Heart left ventricle (tissue), 16 donors: Measurements from ENCODE around the gene CBX1. TPM values are rescaled to one million over a fixed set of nuclear protein-coding genes. Genes with fewer than 3 reads are reported as not detected.
A peak's percentile ranks its signal among the peaks of the same experiment; 100 is the strongest.

ENCODE experiments used
- ATAC-seq, 4 donors: fragments of 200-7000 bp; cut with Tn5 transposase; one replicate each; pipeline ENCODE4 v1.9.1; 2020 to 2022; ENCODE audit warnings: moderate library complexity in 4 of 4, mild to moderate bottlenecking in 3 of 4, moderate number of reproducible peaks in 1 of 4
- DNase-seq, 5 donors: peaks; one replicate each; pipeline ENCODE4 v3.0.0-alpha.2; 2020
- H3K27ac ChIP-seq, 12 donors: fragments of 200-600 bp; sonication (generic) in 4 of 12; one replicate each; pipeline versions ENCODE4 v1.5.0 to v1.8.0; 2016 to 2022; ENCODE audit warnings: mild to moderate bottlenecking in 2 of 12
- H3K27me3 ChIP-seq, 9 donors: fragments of 200-600 bp; sonication (generic) in 2 of 9; one replicate each; pipeline versions ENCODE4 v1.5.1 to v1.8.0; 2016 to 2022; ENCODE audit warnings: mild to moderate bottlenecking in 3 of 9
- H3K36me3 ChIP-seq, 9 donors: fragments of 200-600 bp; sonication (generic) in 2 of 9; one replicate each; pipeline versions ENCODE4 v1.5.0 to v1.8.0; 2018 to 2022; ENCODE audit warnings: mild to moderate bottlenecking in 2 of 9
- H3K4me1 ChIP-seq, 12 donors: fragments of 200-600 bp; sonication (generic) in 4 of 12; one replicate each; pipeline versions ENCODE4 v1.5.0 to v1.8.0; 2016 to 2022; ENCODE audit warnings: mild to moderate bottlenecking in 3 of 12
- H3K4me3 ChIP-seq, 12 donors: fragments of 200-600 bp; sonication (generic) in 4 of 12; one replicate each; pipeline versions ENCODE4 v1.5.0 to v1.8.0; 2017 to 2022; ENCODE audit warnings: mild to moderate bottlenecking in 9 of 12, moderate library complexity in 4 of 12
- H3K9me3 ChIP-seq, 12 donors: fragments of 200-600 bp; sonication (generic) in 4 of 12; one replicate each; pipeline versions ENCODE4 v1.5.0 to v1.8.0; 2016 to 2022; ENCODE audit warnings: mild to moderate bottlenecking in 1 of 12
- POLR2A ChIP-seq, 2 donors: fragments of 450-650 bp; IDR thresholded peaks; one replicate each; pipeline ENCODE4 v1.6.1; 2017; ENCODE audit warnings: antibody characterized with exemption in 2 of 2, mild to moderate bottlenecking in 2 of 2, moderate library complexity in 2 of 2
- WGBS, 4 donors: extraction: QIAGEN DNeasy Blood & Tissue Kit in 2 of 4; methylation state at CpG; one replicate each; pipeline versions ENCODE4 v1.1.5 to v1.1.7; 2013 to 2018; 5-methylcytosine and 5-hydroxymethylcytosine counted together
- intact Hi-C, 10 donors: fragments of 100-400 bp; cut with DNase I; formaldehyde crosslinking; loops; one replicate each; pipeline versions ENCODE4 v1.11.1 to v1.14.2; 2022
- polyA plus RNA-seq, 2 donors: library from polyadenylated mRNA; stranded (reverse); fragments of 200-250 nt; gene quantifications; one replicate each; pipeline ENCODE4 v1.2.3, GENCODE V29; 2013
- total RNA-seq, 9 donors: library from RNA; depleted of rRNA in 2 of 9; stranded (reverse); fragments of >200 nt in 2 of 9; fragmentation: NEBNext Ultra II Directional in 3 of 9; extraction: Animal tissue kit (Norgen Biotek cat#: 25700) in 3 of 9; gene quantifications; one replicate each; pipeline versions ENCODE4 v1.1.0 to v1.2.4, GENCODE V29; 2016 to 2023
- TF ChIP-seq, protein P1 (sequence below), 12 donors: fragments of 200-600 bp; sonication (generic) in 4 of 12; IDR thresholded peaks; one replicate each; pipeline versions ENCODE4 v1.5.0 to v1.8.0; 2018 to 2022; ENCODE audit warnings: antibody characterized with exemption in 12 of 12, mild to moderate bottlenecking in 5 of 12
- donor health status: ischemic (EF 13 %, LVEDD 7.1; RV severe dilation, severe dysfunction).
- donor health status: healthy with polysubstance abuse.
- donor health status: DM: no; HTN: yes; CAD: no.
- donor health status: DM: no; HTN: no; CAD: no.
- donor health status: ischemic (EF 25% LVEDD 6.9; RV normal size, moderate dysfunction).
- donor health status: ischemic (EF 25% LVEDD 5.7; RV mildly dilated, moderate dysfunction).
- donor health status: healthy.
- donor health status: DM: yes; HTN: yes; CAD: no.
- donor health status: ischemic (EF 35%, LVEDD 5.7; RV mildly dilated, moderate dysfunction).
- donor health status: nonischemic (EF 11% LVEDD 7.7; RV severe dilation, severe dysfunction).
- donor health status: DM: yes; HTN: yes; CAD: no.
- donor health status: PGD.
- donor health status: ischemic (EF 29% LVEDD 5.4; RV normal size, mild dysfunction).
- donor health status: nonischemic (EF 23%, LVEDD 6.1; RV moderate dilation, normal function).

Gene CBX1
- total and polyA plus RNA-seq, 11 donors, result 24.6 to 51.7 (median 37.9) TPM

DNA sequence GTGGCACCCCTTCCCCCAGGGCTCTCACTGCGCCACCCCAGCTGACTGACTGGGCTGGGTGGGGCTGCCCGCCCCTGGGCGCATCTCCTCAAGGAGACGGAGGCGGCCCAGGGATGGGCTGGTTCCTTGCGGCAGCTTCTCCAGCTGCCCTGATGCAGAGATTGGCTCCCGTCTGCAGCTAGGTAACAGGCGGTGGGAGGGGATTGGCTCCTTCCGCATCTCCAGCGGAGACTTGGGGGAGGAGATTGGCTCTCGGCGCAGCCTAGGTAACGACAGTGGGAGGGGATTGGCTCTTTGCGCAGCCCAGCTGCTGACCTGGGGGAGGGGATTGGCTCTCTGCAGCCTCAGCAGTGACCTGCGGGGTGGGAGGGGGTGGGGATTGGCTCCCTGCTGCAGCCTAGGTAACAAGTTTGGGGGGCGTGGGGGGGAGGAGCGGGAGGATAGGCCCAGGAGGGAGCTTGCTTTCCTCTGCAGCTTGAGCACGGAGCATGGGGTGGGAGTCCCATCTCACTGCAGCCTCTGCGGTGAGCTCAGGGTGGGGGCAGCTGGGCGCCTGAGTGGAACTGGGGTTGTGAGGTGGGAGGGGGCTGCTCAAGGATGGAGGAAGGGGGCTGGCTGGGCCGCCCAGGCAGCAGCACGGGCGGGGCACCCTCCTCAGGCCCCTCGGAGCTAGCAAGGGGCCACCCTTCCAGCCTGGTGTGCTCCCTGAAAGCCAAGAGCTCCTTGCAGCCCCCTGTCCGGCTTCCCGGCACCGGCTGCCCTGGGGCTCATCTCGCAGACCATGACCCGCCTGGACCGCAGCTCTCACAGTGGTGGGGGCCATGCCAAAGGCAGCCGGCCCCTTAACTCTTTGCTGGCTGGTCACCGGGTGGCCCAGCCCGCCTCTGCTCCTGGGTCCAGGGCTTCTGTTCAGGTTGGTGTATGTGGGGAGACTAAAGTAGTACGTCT lies 46.8 kb downstream of the CBX1 start:
- Histone ChIP-seq H3K4me1 (peaks cover 12 to 97% (median 77%) of the 10 kb centered on the region in 12 donors), H3K4me3 (peak overlapping the region in 11 of 12 donors; percentile 20 to 96 (median 86)), H3K9me3 (no peaks in the 10 kb centered on the region), H3K27me3 (no peaks in the 10 kb centered on the region), H3K27ac (peak overlapping the region; percentile 96 to 100 (median 99)), H3K36me3 (peaks cover 3 to 68% (median 50%) of the 10 kb centered on the region in 9 donors)
- DNase-seq (peak; percentile 74 to 88 (median 82)), ATAC-seq (peak; percentile 32 to 68 (median 60))
- intact Hi-C loops, result no loop called here
- TF ChIP-seq, protein P1, sequence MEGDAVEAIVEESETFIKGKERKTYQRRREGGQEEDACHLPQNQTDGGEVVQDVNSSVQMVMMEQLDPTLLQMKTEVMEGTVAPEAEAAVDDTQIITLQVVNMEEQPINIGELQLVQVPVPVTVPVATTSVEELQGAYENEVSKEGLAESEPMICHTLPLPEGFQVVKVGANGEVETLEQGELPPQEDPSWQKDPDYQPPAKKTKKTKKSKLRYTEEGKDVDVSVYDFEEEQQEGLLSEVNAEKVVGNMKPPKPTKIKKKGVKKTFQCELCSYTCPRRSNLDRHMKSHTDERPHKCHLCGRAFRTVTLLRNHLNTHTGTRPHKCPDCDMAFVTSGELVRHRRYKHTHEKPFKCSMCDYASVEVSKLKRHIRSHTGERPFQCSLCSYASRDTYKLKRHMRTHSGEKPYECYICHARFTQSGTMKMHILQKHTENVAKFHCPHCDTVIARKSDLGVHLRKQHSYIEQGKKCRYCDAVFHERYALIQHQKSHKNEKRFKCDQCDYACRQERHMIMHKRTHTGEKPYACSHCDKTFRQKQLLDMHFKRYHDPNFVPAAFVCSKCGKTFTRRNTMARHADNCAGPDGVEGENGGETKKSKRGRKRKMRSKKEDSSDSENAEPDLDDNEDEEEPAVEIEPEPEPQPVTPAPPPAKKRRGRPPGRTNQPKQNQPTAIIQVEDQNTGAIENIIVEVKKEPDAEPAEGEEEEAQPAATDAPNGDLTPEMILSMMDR (IDR thresholded peaks at IDR 0.05), result no peak
- TF ChIP-seq POLR2A (IDR thresholded peaks at IDR 0.05), result peak; percentile 39 to 55
- WGBS, 4 donors, result 24 to 36% (median 28%) methylated on average over 20 to 34 of the region's 34 CpGs

DNA sequence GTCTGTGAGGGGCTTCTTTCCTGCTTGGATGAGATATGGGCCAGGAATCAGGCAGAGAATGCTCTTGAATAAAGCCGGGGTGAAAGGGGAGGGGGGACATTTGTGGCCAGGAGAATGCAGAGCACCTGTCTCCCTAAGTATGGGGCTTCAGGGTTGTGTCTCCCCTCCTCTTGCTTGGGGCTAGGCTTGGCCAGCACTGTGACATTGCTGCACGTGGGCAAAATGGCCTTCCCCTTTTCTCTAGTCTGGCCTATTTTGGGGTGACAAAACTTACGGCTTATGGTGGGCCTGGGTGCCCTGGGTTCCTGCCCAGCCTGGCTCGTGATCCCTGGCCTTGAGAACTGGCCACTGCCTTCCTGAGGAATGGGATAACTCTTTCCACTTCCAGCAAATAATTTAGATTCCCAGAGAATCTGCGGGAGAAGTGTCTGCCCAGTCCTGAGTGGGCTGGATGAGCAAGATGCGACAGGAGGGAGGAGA lies 47.5 kb downstream of the CBX1 start:
- WGBS, 4 donors, result 7 to 19% (median 13%) methylated on average over 6 of the region's 6 CpGs
- Histone ChIP-seq H3K4me1 (peaks cover 12 to 96% (median 76%) of the 10 kb centered on the region in 12 donors), H3K27me3 (no peaks in the 10 kb centered on the region), H3K4me3 (peak overlapping the region in 11 of 12 donors; percentile 20 to 96 (median 86)), H3K27ac (peak overlapping the region; percentile 96 to 100 (median 99)), H3K36me3 (peaks cover 0 to 61% (median 43%) of the 10 kb centered on the region in 9 donors), H3K9me3 (no peaks in the 10 kb centered on the region)
- ATAC-seq (no peak), DNase-seq (no peak)
- intact Hi-C loops, result loop anchor here in 1 of 10 donors (1.0 kb wide), 1 partner anchor 48 kb away; the partner anchor contains the start of gene CBX1
- no peak for TF ChIP-seq POLR2A (IDR thresholded peaks at IDR 0.05)
- TF ChIP-seq, protein P1 (IDR thresholded peaks at IDR 0.05), result no peak

DNA sequence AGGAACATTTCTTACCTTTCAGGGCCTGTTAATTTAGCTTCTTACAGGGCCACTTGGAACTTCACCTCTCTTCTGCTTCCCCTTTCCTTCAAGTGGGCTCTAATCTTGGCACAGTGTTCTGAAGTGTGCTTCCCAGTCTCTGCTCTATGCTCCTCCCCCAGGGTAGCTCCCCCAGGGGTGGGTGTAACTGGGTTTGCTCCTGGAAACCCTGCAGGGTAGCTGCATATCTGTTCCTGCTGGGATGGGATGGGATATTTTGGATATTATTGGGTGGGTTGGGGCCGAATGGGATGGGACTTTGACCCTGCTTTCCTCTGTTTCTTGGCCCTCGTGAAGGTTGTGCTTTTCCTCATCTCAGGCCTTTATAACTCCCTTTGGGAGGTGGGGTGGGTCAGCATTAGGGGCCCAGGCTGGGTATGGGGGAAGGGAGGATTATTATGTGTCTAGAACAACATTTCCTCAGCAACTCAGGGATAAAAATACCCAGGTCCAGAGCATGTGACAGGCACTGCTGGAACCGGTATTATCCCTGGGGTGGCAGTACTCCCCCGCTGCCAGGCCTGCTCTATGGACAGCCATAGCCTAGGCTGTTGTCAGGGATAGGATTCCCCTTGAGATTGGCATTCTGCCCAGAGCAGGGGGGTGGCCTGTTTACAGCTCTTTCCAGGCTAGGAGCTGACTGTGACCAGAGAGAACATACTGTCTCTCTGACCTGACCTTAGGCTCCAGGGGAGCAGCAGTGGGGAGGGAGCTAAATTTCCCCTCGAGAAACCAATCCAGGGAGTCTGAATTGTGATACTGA lies 48.1 kb downstream of the CBX1 start:
- no peaks in the 10 kb centered on the region for H3K9me3 ChIP-seq
- peak; percentile 56 to 70 (median 66) for ATAC-seq
- DNase-seq, result peak; percentile 86 to 94 (median 91)
- TF ChIP-seq, protein P1 (IDR thresholded peaks at IDR 0.05), result peak in 1 of 12 donors; percentile 11
- TF ChIP-seq POLR2A (IDR thresholded peaks at IDR 0.05), result no peak
- peak overlapping the region; percentile 96 to 100 (median 99) for H3K27ac ChIP-seq
- H3K4me1 ChIP-seq, result peaks cover 12 to 91% (median 76%) of the 10 kb centered on the region in 12 donors
- WGBS, 4 donors, result 2 to 10% (median 5%) methylated on average over 5 of the region's 5 CpGs
- intact Hi-C loops, result loop anchor here in 1 of 10 donors (1.0 kb wide), 1 partner anchor 48 kb away; the partner anchor contains the start of gene CBX1
- H3K36me3 ChIP-seq, result peaks cover 0 to 54% (median 37%) of the 10 kb centered on the region in 9 donors
- no peaks in the 10 kb centered on the region for H3K27me3 ChIP-seq
- H3K4me3 ChIP-seq, result peak overlapping the region; percentile 9 to 96 (median 85)
